HFFc6 (cell line): ENCODE measurements around the gene SCN4B. TPM values are rescaled to one million over a fixed set of nuclear protein-coding genes. Genes with fewer than 3 reads are reported as not detected.

Source experiments
- DNase-seq: peaks from one replicate; pipeline ENCODE4 v3.0.0-alpha.2; 2018
- H3K27ac Mint-ChIP-seq: 2 replicates; pipeline ENCODE4 v1.8.0; 2020; ENCODE audit warnings: mild to moderate bottlenecking, mixed read lengths
- H3K27me3 Mint-ChIP-seq: 2 replicates; pipeline ENCODE4 v1.8.0; 2021; ENCODE audit warnings: mild to moderate bottlenecking, moderate library complexity, mixed read lengths; ENCODE audit not compliant: insufficient read depth
- H3K36me3 Mint-ChIP-seq: 2 replicates; pipeline ENCODE4 v1.8.0; 2021; ENCODE audit warnings: low read depth, mixed read lengths
- H3K4me1 Mint-ChIP-seq: 2 replicates; pipeline ENCODE4 v1.8.0; 2020; ENCODE audit warnings: low read depth, mixed read lengths
- H3K4me3 Mint-ChIP-seq: 2 replicates; pipeline ENCODE4 v1.8.0; 2020; ENCODE audit warnings: mild to moderate bottlenecking, moderate library complexity, mixed read lengths
- H3K9me3 Mint-ChIP-seq: 2 replicates; pipeline ENCODE4 v1.8.0; 2020; ENCODE audit warnings: mild to moderate bottlenecking, mixed read lengths
- CTCF ChIP-seq: fragments of 200-600 bp; sonication (generic); IDR thresholded peaks from 2 replicates; pipeline ENCODE4 v1.5.0; 2021; ENCODE audit warnings: antibody characterized with exemption, mild to moderate bottlenecking
- total RNA-seq, 6 experiments: library from RNA; stranded (reverse); fragmentation: NEBNext Ultra II Directional; extraction: Animal tissue kit (Norgen Biotek cat#: 25700); gene quantifications; 2 replicates in 1 of 6; 3 replicates in 5 of 6; pipeline ENCODE4 v1.2.3, GENCODE V29; 2021

Gene SCN4B
- total RNA-seq, 6 experiments from 2014 or later = 0.07 to 0.10 TPM; not detected in 4

- no peak for TF ChIP-seq CTCF
- H3K4me3 Mint-ChIP-seq = no peak overlapping the region
- H3K27me3 Mint-ChIP-seq = peaks cover 31% of the 10 kb centered on the region
- peaks cover 13% of the 10 kb centered on the region; the same call in 1 of the 2 replicates for H3K4me1 Mint-ChIP-seq
- H3K36me3 Mint-ChIP-seq = no peaks in the 10 kb centered on the region
- H3K27ac Mint-ChIP-seq = no peak overlapping the region
- no peaks in the 10 kb centered on the region for H3K9me3 Mint-ChIP-seq
- no peak for DNase-seq
Observed at GRCh38 chr11:118111744-118112035, 40.9 kb downstream of the SCN4B start.

- Mint-ChIP-seq H3K4me1 (peaks cover 13% of the 10 kb centered on the region; the same call in 1 of the 2 replicates), H3K27me3 (peaks cover 31% of the 10 kb centered on the region), H3K9me3 (no peaks in the 10 kb centered on the region), H3K27ac (no peak overlapping the region), H3K36me3 (no peaks in the 10 kb centered on the region), H3K4me3 (no peak overlapping the region)
- no peak for TF ChIP-seq CTCF
- DNase-seq = no peak
Observed at GRCh38 chr11:118111019-118111743, 41.4 kb downstream of the SCN4B start.

- Mint-ChIP-seq H3K9me3 (no peaks in the 10 kb centered on the region), H3K27ac (no peak overlapping the region), H3K4me3 (no peak overlapping the region), H3K4me1 (peaks cover 13% of the 10 kb centered on the region; the same call in 1 of the 2 replicates), H3K36me3 (no peaks in the 10 kb centered on the region), H3K27me3 (peaks cover 37% of the 10 kb centered on the region)
- peak; percentile 56 for DNase-seq
- no peak for TF ChIP-seq CTCF
Observed at GRCh38 chr11:118109231-118109630, 43.4 kb downstream of the SCN4B start.

GRCh38 chr11:118108513-118108912, 44.1 kb downstream of the SCN4B start:
- H3K9me3 Mint-ChIP-seq = no peaks in the 10 kb centered on the region
- no peak overlapping the region for H3K4me3 Mint-ChIP-seq
- TF ChIP-seq CTCF = no peak
- H3K36me3 Mint-ChIP-seq = no peaks in the 10 kb centered on the region
- peaks cover 33% of the 10 kb centered on the region for H3K27me3 Mint-ChIP-seq
- H3K4me1 Mint-ChIP-seq = peaks cover 13% of the 10 kb centered on the region; the same call in 1 of the 2 replicates
- DNase-seq = no peak
- H3K27ac Mint-ChIP-seq = no peak overlapping the region

DNA sequence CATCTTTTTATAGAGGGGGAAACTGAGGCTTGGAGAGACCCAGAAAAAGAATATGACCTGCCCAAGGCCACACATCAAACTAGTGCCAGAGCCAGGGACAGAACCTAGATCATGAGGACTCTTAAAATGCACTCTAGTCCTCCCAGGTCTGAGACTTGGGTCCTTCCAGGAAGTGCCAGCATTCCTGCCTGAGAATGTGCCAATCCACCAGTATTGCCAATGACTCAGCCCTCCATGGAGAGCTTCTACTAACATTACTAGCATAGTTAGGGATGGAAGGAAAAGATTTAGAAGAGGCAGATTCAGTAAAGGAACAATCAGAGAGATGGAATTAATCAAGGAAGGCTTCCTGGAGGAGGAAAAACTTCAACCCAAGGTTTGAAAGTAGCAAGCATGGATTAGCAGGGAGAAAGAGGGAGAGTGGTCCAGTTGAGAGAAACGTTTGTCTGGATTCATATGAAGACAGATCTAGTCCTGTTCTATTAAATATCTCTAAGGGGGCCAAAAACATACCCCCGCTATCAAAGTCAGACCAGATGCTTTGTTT, 45.8 kb downstream of the SCN4B start:
- TF ChIP-seq CTCF = no peak
- no peak overlapping the region for H3K27ac Mint-ChIP-seq
- H3K27me3 Mint-ChIP-seq = peaks cover 35% of the 10 kb centered on the region
- H3K4me3 Mint-ChIP-seq = no peak overlapping the region
- DNase-seq = peak; percentile 32
- no peaks in the 10 kb centered on the region for H3K9me3 Mint-ChIP-seq
- H3K36me3 Mint-ChIP-seq = no peaks in the 10 kb centered on the region
- H3K4me1 Mint-ChIP-seq = peaks cover 13% of the 10 kb centered on the region; the same call in 1 of the 2 replicates
